Tibial artery (tissue), 4 donors: Measurements from ENCODE around the gene CCNL1.

Source experiments
- DNase-seq, 2 donors: peaks; one replicate each; pipeline ENCODE4 v3.0.0-alpha.2; 2019
- H3K27ac ChIP-seq, 2 donors: fragments of 200-600 bp; sonication (generic) in 1 of 2; 1 replicate in 1 of 2; 2 replicates in 1 of 2; pipeline ENCODE4 v1.5.1; 2018 to 2019; ENCODE audit warnings: mild to moderate bottlenecking in 1 of 2
- H3K27me3 ChIP-seq, 2 donors: fragments of 200-600 bp; sonication (generic) in 1 of 2; one replicate each; pipeline versions ENCODE4 v1.5.1 to v1.6.0; 2016 to 2019
- H3K36me3 ChIP-seq, 3 donors: fragments of 200-600 bp; sonication (generic) in 2 of 3; one replicate each; pipeline ENCODE4 v1.5.1; 2016 to 2019; ENCODE audit warnings: mild to moderate bottlenecking in 2 of 3
- H3K4me1 ChIP-seq, 4 donors: fragments of 200-600 bp; sonication (generic) in 2 of 4; 1 replicate in 3 of 4; 2 replicates in 1 of 4; pipeline ENCODE4 v1.5.1; 2016 to 2019
- H3K4me3 ChIP-seq, 2 donors: fragments of 200-600 bp; sonication (generic) in 1 of 2; 1 replicate in 1 of 2; 2 replicates in 1 of 2; pipeline ENCODE4 v1.5.1; 2018 to 2019; ENCODE audit warnings: mild to moderate bottlenecking in 2 of 2
- H3K9me3 ChIP-seq, 3 donors: fragments of 200-600 bp; sonication (generic) in 1 of 3; one replicate each; pipeline ENCODE4 v1.5.1; 2016 to 2019
- CTCF ChIP-seq, 2 experiments: fragments of 200-600 bp in 1 of 2; fragments of 450-650 bp in 1 of 2; IDR thresholded peaks; one replicate each; pipeline ENCODE4 v1.5.1; 2017 to 2019; ENCODE audit warnings: antibody characterized with exemption in 2 of 2, mild to moderate bottlenecking in 1 of 2, moderate library complexity in 1 of 2
- intact Hi-C: fragments of 100-400 bp; cut with DNase I; formaldehyde crosslinking; loops from one replicate; pipeline ENCODE4 v1.15.0; 2023; ENCODE audit warnings: low total_unique reads

CCNL1 gene

GRCh38 chr3:157136647-157137387, 23.1 kb downstream of the CCNL1 start:
- peaks cover 0 to 54% (median 37%) of the 10 kb centered on the region in 4 donors for H3K4me1 ChIP-seq
- H3K27ac ChIP-seq = peak overlapping the region; percentile 72 to 87
- no peak for TF ChIP-seq CTCF (IDR thresholded peaks at IDR 0.05)
- peak in 1 of 2 donors; percentile 27 for DNase-seq
- H3K27me3 ChIP-seq = no peaks in the 10 kb centered on the region
- no peak overlapping the region for H3K4me3 ChIP-seq
- peaks cover 0 to 19% (median 5%) of the 10 kb centered on the region in 3 donors for H3K36me3 ChIP-seq
- intact Hi-C loops = loop anchor here (2.0 to 10.0 kb wide), 3 partner anchors 52 to 462 kb away; partner anchors contain the start of genes LEKR1 and TIPARP
- H3K9me3 ChIP-seq = no peaks in the 10 kb centered on the region

- DNase-seq = peak in 1 of 2 donors; percentile 60
- peaks cover 0 to 58% (median 40%) of the 10 kb centered on the region in 4 donors for H3K4me1 ChIP-seq
- no peaks in the 10 kb centered on the region for H3K27me3 ChIP-seq
- intact Hi-C loops = loop anchor here (2.0 to 10.0 kb wide), 3 partner anchors 51 to 461 kb away; partner anchors contain the start of genes LEKR1 and TIPARP
- H3K4me3 ChIP-seq = no peak overlapping the region
- H3K27ac ChIP-seq = peak overlapping the region; percentile 72 to 87
- peaks cover 0 to 9% (median 2%) of the 10 kb centered on the region in 3 donors for H3K36me3 ChIP-seq
- no peaks in the 10 kb centered on the region for H3K9me3 ChIP-seq
- peak in 1 of 2 experiments; percentile 9 for TF ChIP-seq CTCF (IDR thresholded peaks at IDR 0.05)
Measured at GRCh38 chr3:157135671-157136396, 24.1 kb downstream of the CCNL1 start.

GRCh38 chr3:157134620-157135191, 25.2 kb downstream of the CCNL1 start:
- peak overlapping the region; percentile 72 to 87 for H3K27ac ChIP-seq
- DNase-seq = peak; percentile 77 to 83
- H3K27me3 ChIP-seq = no peaks in the 10 kb centered on the region
- TF ChIP-seq CTCF (IDR thresholded peaks at IDR 0.05) = no peak
- intact Hi-C loops = loop anchor here (5.0 to 10.0 kb wide), 2 partner anchors 310 to 582 kb away; partner anchors contain the start of gene LEKR1
- peaks cover 0 to 6% (median 0%) of the 10 kb centered on the region in 3 donors for H3K36me3 ChIP-seq
- no peak overlapping the region for H3K4me3 ChIP-seq
- H3K4me1 ChIP-seq = peaks cover 0 to 65% (median 47%) of the 10 kb centered on the region in 4 donors
- no peaks in the 10 kb centered on the region for H3K9me3 ChIP-seq

- Histone ChIP-seq H3K9me3 (no peaks in the 10 kb centered on the region), H3K27ac (peak overlapping the region; percentile 72 to 87), H3K36me3 (peaks cover 0 to 3% (median 0%) of the 10 kb centered on the region in 3 donors), H3K4me1 (peaks cover 0 to 69% (median 54%) of the 10 kb centered on the region in 4 donors), H3K4me3 (no peak overlapping the region), H3K27me3 (no peaks in the 10 kb centered on the region)
- intact Hi-C loops = loop anchor here (5.0 to 10.0 kb wide), 2 partner anchors 309 to 581 kb away; partner anchors contain the start of gene LEKR1
- no peak for DNase-seq
- no peak for TF ChIP-seq CTCF (IDR thresholded peaks at IDR 0.05)
Measured at GRCh38 chr3:157133434-157134320, 26.3 kb downstream of the CCNL1 start.
